HepG2 (cell line): Measurements from ENCODE around the gene GMEB2. TPM values are rescaled to one million over a fixed set of nuclear protein-coding genes. Genes with fewer than 3 reads are reported as not detected.

Experiments used
- AGO1 ChIP-seq: fragments of 200-400 bp; formaldehyde crosslinking; IDR thresholded peaks from 2 replicates; pipeline ENCODE4 v1.6.1; 2017; ENCODE audit warnings: mild to moderate bottlenecking, low read depth, low read length, moderate library complexity; ENCODE audit not compliant: poor library complexity, severe bottlenecking
- ATF3 ChIP-seq: sonication (generic); formaldehyde crosslinking; IDR thresholded peaks from 2 replicates; pipeline ENCODE4 v1.4.0; 2020; ENCODE audit warnings: missing genetic modification reagents
- CHD2 ChIP-seq: IDR thresholded peaks from 2 replicates; pipeline ENCODE4 v1.6.1; 2011; ENCODE audit warnings: low read depth, low read length, improper control_type of control experiment
- FOXO1 ChIP-seq: sonication (generic); formaldehyde crosslinking; IDR thresholded peaks from 2 replicates; pipeline ENCODE4 v1.4.0; 2020; ENCODE audit warnings: missing genetic modification reagents
- GATAD1 ChIP-seq: IDR thresholded peaks from 2 replicates; pipeline ENCODE4 v1.6.1; 2016; ENCODE audit warnings: missing genetic modification reagents, missing compliant biosample characterization
- KDM2A ChIP-seq: sonication (generic); formaldehyde crosslinking; IDR thresholded peaks from 2 replicates; pipeline ENCODE4 v1.4.0; 2020; ENCODE audit warnings: low read depth, missing genetic modification reagents, borderline replicate concordance
- KMT2A ChIP-seq: sonication (generic); formaldehyde crosslinking; IDR thresholded peaks from 2 replicates; pipeline ENCODE4 v1.4.0; 2020; ENCODE audit warnings: missing genetic modification reagents
- MAX ChIP-seq: IDR thresholded peaks from 2 replicates; pipeline ENCODE4 v1.6.1; 2012; ENCODE audit warnings: inconsistent platforms
- MXD1 ChIP-seq: sonication (generic); formaldehyde crosslinking; IDR thresholded peaks from 2 replicates; pipeline ENCODE4 v1.4.0; 2020; ENCODE audit warnings: mild to moderate bottlenecking, missing genetic modification reagents
- MYPOP ChIP-seq: sonication (generic); formaldehyde crosslinking; IDR thresholded peaks from 2 replicates; pipeline ENCODE4 v1.8.1; 2023; ENCODE audit warnings: mild to moderate bottlenecking, moderate library complexity, missing genetic modification reagents
- NR2C2 ChIP-seq: sonication (generic); formaldehyde crosslinking; IDR thresholded peaks from 2 replicates; pipeline ENCODE4 v1.4.0; 2020; ENCODE audit warnings: missing genetic modification reagents, mild to moderate bottlenecking, moderate library complexity, borderline replicate concordance
- SIN3A ChIP-seq: IDR thresholded peaks from 2 replicates; pipeline ENCODE4 v1.6.1; 2011; ENCODE audit warnings: low read depth, mild to moderate bottlenecking, control low read depth, low read length, borderline replicate concordance
- SOX6 ChIP-seq, 2 experiments: fragments of 450-650 bp in 1 of 2; sonication (generic) in 1 of 2; formaldehyde crosslinking in 1 of 2; IDR thresholded peaks; 2 replicates each; pipeline versions ENCODE4 v1.4.0 to v1.6.1; 2017 to 2020; ENCODE audit warnings: antibody characterized with exemption in 1 of 2, mild to moderate bottlenecking in 1 of 2, missing genetic modification reagents in 1 of 2
- THRA ChIP-seq: sonication (generic); formaldehyde crosslinking; IDR thresholded peaks from 2 replicates; pipeline ENCODE4 v1.4.0; 2020; ENCODE audit warnings: missing genetic modification reagents, borderline replicate concordance
- ZFP41 ChIP-seq: sonication (generic); formaldehyde crosslinking; IDR thresholded peaks from 2 replicates; pipeline ENCODE4 v1.4.0; 2020; ENCODE audit warnings: mild to moderate bottlenecking, missing genetic modification reagents, borderline replicate concordance
- ZNF12 ChIP-seq: sonication (generic); formaldehyde crosslinking; IDR thresholded peaks from 2 replicates; pipeline ENCODE4 v1.5.0; 2020; ENCODE audit warnings: missing genetic modification reagents
- ZNF180 ChIP-seq: sonication (generic); formaldehyde crosslinking; IDR thresholded peaks from 2 replicates; pipeline ENCODE4 v1.4.0; 2020; ENCODE audit warnings: low read depth, missing genetic modification reagents, borderline replicate concordance
- ZNF224 ChIP-seq: sonication (generic); formaldehyde crosslinking; IDR thresholded peaks from 2 replicates; pipeline ENCODE4 v1.5.0; 2020; ENCODE audit warnings: mild to moderate bottlenecking, missing genetic modification reagents
- ZNF235 ChIP-seq: sonication (generic); formaldehyde crosslinking; IDR thresholded peaks from 2 replicates; pipeline ENCODE4 v1.8.1; 2023; ENCODE audit warnings: mild to moderate bottlenecking, missing genetic modification reagents, borderline replicate concordance
- ZNF260 ChIP-seq: sonication (generic); formaldehyde crosslinking; IDR thresholded peaks from 2 replicates; pipeline ENCODE4 v1.4.0; 2020; ENCODE audit warnings: missing genetic modification reagents, low read depth, mild to moderate bottlenecking, borderline replicate concordance
- ZNF326 ChIP-seq: sonication (generic); formaldehyde crosslinking; IDR thresholded peaks from 2 replicates; pipeline ENCODE4 v1.4.0; 2020; ENCODE audit warnings: missing genetic modification reagents, borderline replicate concordance
- ZNF431 ChIP-seq: sonication (generic); formaldehyde crosslinking; IDR thresholded peaks from 2 replicates; pipeline ENCODE4 v1.9.0; 2022; ENCODE audit warnings: missing genetic modification reagents, low read depth, mild to moderate bottlenecking, borderline replicate concordance
- ZNF747 ChIP-seq: sonication (generic); formaldehyde crosslinking; IDR thresholded peaks from 2 replicates; pipeline ENCODE4 v1.8.1; 2023; ENCODE audit warnings: missing genetic modification reagents, mild to moderate bottlenecking, borderline replicate concordance
- ZNF766 ChIP-seq: sonication (generic); formaldehyde crosslinking; IDR thresholded peaks from 2 replicates; pipeline ENCODE4 v1.5.0; 2020; ENCODE audit warnings: missing genetic modification reagents, borderline replicate concordance
- ZNF780A ChIP-seq: sonication (generic); formaldehyde crosslinking; IDR thresholded peaks from 2 replicates; pipeline ENCODE4 v1.8.0; 2022; ENCODE audit warnings: mild to moderate bottlenecking, missing genetic modification reagents, moderate library complexity
- ZNF841 ChIP-seq: sonication (generic); formaldehyde crosslinking; IDR thresholded peaks from 2 replicates; pipeline ENCODE4 v1.8.1; 2023; ENCODE audit warnings: missing genetic modification reagents, borderline replicate concordance
- polyA plus RNA-seq, 8 experiments: library from polyadenylated mRNA; depleted of rRNA in 3 of 8; stranded (reverse) in 7 of 8; unstranded in 1 of 8; fragments of >200 nt; fragmentation: Illumina TruSeq in 4 of 8; extraction: Trizol in 4 of 8; gene quantifications; 2 replicates each; pipeline versions ENCODE4 v1.2.1 to v1.2.3, GENCODE V29; 2011 to 2016; ENCODE audit warnings: low read depth in 4 of 8, missing spikeins in 1 of 8, mixed read lengths in 1 of 8; ENCODE audit not compliant: insufficient read depth in 1 of 8
- total RNA-seq, 5 experiments: library from RNA; depleted of rRNA; stranded (reverse); fragments of >200 nt; fragmentation: Illumina TruSeq; extraction: Trizol; gene quantifications; 2 replicates each; pipeline ENCODE4 v1.2.3, GENCODE V29; 2016; ENCODE audit warnings: low read depth in 1 of 5

The GMEB2 gene
- total and polyA plus RNA-seq, 2 of the 13 experiments (the other 11 are each of a cell fraction or from before 2014, with no cell fraction given): 10.6 to 12.4 TPM

GRCh38 chr20:63572788-63573646 lies 53.9 kb downstream of the GMEB2 start (continued):
- peak; percentile 22 for TF ChIP-seq KDM2A
- 0 out of 2 replicates have a peak, but pooled peaks have one; percentile 16 for TF ChIP-seq MAX
- TF ChIP-seq ZFP41 (CRISPR knock-in tag): no peak
- no peak for TF ChIP-seq ZNF841 (CRISPR knock-in tag)
- TF ChIP-seq ZNF12 (CRISPR knock-in tag): no peak
- 0 out of 2 replicates have a peak, but pooled peaks have one; percentile 72 for TF ChIP-seq ZNF235 (CRISPR knock-in tag)
- no peak for TF ChIP-seq THRA (CRISPR knock-in tag)
- TF ChIP-seq ZNF326 (CRISPR knock-in tag): no peak
- TF ChIP-seq ZNF260 (CRISPR knock-in tag): no peak
- TF ChIP-seq ZNF180 (CRISPR knock-in tag): 0 out of 2 replicates have a peak, but pooled peaks have one; percentile 62
- TF ChIP-seq SIN3A: no peak
- TF ChIP-seq ZNF431 (CRISPR knock-in tag): no peak
- no peak for TF ChIP-seq SOX6 (IDR thresholded peaks at IDR 0.05)
- no peak for TF ChIP-seq SOX6 (CRISPR knock-in tag; IDR thresholded peaks at IDR 0.05)
- no peak; the same call in 1 of the 2 replicates for TF ChIP-seq MYPOP (CRISPR knock-in tag)
- TF ChIP-seq FOXO1 (CRISPR knock-in tag): peak; percentile 41; the same call in 1 of the 2 replicates
- TF ChIP-seq GATAD1: 0 out of 2 replicates have a peak, but pooled peaks have one; percentile 28
- TF ChIP-seq AGO1: no peak
- TF ChIP-seq MXD1 (CRISPR knock-in tag): 0 out of 2 replicates have a peak, but pooled peaks have one; percentile 60
- no peak for TF ChIP-seq KMT2A
- TF ChIP-seq ZNF224 (CRISPR knock-in tag): peak; percentile 74; the same call in 1 of the 2 replicates
- TF ChIP-seq ZNF747 (CRISPR knock-in tag): 0 out of 2 replicates have a peak, but pooled peaks have one; percentile 26
- no peak for TF ChIP-seq ZNF780A (CRISPR knock-in tag)
- TF ChIP-seq ZNF766 (CRISPR knock-in tag): no peak
- peak; percentile 84 for TF ChIP-seq CHD2
- no peak for TF ChIP-seq ATF3 (CRISPR knock-in tag)
- no peak; the same call in 1 of the 2 replicates for TF ChIP-seq NR2C2 (CRISPR knock-in tag)
